ENCODE data around the gene FNDC3B.

DNA sequence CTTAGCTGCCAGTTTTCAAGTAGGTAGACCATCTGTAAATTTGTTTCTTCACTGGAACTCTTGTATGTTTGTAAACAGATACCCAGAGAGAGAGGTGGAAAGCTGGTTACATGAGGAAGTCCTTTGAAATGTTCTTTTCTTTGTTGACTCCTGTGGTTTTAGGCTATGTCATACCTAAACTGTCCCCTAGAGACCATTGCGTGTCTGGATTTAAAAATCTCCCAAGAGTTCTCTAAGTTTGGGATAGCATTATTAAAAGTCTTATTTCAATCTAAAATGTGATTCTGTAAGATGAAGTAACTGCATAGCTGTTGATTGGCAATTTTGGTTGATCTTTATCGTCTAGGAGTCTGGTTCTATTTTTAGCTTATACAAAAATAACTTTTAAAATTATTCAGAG, 281.7 kb downstream of the FNDC3B start:
- TF ChIP-seq CTCF (IDR thresholded peaks at IDR 0.05; ENCODE audit: low read length) (no peak), EZH2 (IDR thresholded peaks at IDR 0.05; ENCODE audit: borderline replicate concordance, low read length) (no peak)

All from OCI-LY1 (cell line).